GM19239 (cell line): ENCODE data around the gene ANAPC16.
"Not testable (repeated sequence)": the region's sequence is repeated elsewhere in the genome, so short reads cannot be mapped to it uniquely, and the experiment has no call there.

Experiments used
- DNase-seq: peaks from one replicate; pipeline ENCODE4 v3.0.0; 2011; ENCODE audit warnings: low spot score; ENCODE audit not compliant: insufficient read length
- FAIRE-seq: peaks from 2 replicates; lab custom pipeline; 2011; peaks lifted over from hg19 to GRCh38; lab: Jason Lieb, UNC

ANAPC16 gene

GRCh38 chr10:72208526-72208925, 7.3 kb upstream of the ANAPC16 start:
- FAIRE-seq, DNase-seq: not testable (repeated sequence)

GRCh38 chr10:72211381-72211780, 4.4 kb upstream of the ANAPC16 start:
- not testable (repeated sequence) for FAIRE-seq, DNase-seq

DNA sequence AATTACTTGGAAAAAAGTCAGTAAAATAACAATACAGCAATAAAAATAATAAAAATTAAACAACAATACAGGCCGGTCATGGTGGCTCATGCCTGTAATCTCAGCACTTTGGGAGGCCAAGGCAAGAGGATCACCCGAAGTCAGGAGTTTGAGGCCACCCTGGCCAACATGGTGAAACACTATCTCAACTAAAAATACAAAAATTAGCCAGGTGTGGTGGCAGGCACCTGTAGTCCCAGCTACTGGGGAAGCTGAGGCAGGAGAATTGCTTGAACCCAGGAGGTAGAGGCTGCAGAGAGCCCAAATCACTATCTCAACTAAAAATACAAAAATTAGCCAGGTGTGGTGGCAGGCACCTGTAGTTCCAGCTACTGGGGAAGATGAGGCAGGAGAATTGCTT, 4.0 kb upstream of the ANAPC16 start:
- not testable (repeated sequence) for DNase-seq, FAIRE-seq

DNA sequence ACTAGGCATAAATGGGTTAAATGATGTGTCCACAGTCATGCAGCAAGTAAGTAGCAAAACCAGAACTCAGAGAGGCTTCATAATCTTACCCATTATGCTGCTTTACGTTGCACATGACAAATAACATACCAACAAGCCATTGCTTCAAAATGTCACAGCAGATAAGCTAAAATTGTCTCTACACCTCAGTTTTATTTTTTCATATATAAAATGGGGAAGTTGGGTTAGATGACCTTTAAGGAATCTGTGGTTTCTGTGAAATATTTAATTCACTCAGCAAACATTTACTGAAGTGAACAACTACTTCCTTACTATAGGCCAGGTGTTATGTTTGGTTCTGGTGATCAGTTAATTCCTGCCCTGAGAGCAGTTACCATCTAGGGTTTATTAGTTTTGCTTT, 2.5 kb downstream of the ANAPC16 start:
- DNase-seq (no peak), FAIRE-seq (peak; percentile 40)

DNA sequence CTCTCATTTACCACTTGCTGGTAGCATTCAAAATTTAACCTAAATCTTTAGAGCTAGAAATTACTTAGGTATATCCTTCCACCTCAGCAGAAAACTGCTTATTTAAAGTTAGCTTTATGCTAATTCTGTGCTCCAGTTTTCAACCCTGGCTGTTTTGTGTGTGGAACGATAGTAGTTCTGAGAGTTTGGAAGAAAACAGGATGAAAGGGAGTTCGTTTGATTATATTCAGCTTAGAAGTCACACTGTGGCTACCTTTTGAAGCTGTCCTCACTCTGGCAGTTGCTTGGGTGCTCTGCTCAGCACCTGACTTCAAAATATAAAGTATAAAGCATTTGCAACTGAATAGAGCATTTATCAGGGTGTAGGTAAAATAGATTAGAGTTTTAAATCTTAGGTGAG, 2.9 kb downstream of the ANAPC16 start:
- FAIRE-seq (no peak), DNase-seq (no peak)

DNA sequence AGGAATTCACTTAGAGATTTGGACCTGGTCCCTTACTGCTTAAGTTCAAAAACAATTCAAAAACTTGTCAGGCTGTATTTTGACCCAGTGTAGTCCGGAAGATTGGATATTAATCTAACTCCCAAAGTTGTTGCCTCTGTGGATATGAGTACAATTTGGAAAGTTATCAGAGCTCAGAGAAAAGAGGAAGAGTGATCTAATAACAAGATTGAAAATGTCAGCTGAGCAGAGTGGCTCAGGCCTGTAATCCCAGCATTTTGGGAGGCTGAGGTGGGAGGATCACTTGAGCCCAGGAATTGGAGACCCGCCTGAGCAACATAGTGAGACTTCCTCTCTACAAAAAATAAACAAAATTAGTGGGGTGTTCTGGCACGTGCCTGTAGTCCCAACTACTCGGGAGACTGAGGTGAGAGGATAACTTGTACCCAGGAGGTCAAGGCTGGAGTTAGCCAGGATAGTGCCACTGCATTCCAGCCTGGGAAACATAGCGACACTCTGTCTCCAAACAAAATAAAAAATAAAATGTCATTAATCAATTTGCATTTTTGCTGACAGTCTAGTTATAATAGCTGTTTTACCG, 3.5 kb downstream of the ANAPC16 start:
- FAIRE-seq = no peak

DNA sequence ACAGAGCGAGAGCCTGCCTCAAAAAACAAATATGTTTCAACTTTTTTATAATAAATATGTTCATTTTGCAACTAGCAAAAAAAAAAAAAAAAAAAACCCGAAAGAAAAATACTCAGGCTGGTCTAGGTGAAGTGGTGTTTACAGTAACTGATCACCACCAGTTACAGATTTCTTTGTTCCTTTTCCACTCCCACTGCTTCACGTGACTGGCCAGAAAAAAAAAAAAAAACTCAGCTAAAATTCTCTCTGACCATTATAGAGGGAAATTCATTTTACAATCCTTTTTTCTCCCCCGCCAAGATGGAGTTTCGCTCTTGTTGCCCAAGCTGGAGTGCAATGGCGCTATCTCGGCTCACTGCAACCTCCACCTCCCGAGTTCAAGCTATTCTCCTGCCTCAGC, 4.8 kb downstream of the ANAPC16 start:
- no peak for FAIRE-seq
- DNase-seq = no peak

More for the DNA sequence above, 3.5 kb downstream of the ANAPC16 start:
- no peak for DNase-seq

DNA sequence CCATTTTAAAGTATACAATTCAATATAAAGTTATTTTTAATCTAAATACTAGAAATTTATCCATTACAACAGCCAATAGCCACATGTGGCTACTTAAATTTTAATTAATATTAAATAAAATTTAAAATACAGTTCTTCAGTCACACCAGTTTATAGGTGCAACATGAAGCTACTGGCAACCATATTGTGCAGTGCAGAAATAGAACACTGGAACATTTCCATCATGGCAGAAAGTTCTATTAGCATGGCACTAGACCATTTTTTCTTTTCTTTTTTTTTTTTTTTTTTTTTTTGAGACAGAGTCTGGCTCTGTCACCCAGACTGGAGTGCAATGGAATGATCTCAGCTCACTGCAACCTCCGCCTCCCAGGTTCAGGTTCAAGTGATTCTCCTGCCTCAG, 5.5 kb downstream of the ANAPC16 start:
- FAIRE-seq (no peak), DNase-seq (no peak)

DNA sequence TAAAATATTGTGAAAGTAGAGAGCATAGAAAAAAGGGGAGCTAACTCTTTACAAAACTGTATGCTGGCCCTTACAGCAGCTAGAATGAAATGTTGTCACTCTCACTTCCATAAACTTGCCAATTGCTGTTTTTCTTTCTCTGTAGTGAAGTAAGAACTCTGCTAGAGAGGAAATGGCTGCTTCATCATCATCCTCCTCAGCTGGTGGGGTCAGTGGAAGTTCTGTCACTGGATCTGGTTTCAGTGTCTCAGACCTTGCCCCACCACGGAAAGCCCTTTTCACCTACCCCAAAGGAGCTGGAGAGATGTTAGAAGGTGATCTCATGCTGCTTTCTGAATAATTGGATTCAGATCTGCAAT, 7.9 kb downstream of the ANAPC16 start:
- DNase-seq (no peak), FAIRE-seq (peak; percentile 63)

DNA sequence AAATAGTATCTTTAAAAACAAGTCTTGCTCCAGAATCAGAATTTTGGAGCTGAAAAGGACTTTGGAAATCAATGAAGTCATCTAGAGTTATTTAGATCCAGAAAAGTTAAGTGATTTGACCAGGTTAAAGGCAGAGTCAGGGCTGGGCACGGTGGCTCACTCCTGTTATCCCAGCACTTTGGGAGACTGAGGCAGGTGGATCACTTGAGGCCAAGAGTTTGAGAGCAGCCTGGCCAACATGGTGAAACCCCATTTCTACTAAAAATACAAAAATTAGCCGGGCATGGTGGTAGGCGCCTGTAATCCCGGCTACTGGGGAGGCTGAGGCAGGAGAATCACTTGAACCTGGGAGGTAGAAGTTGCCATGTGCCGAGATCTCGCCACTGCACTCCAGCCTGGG, 8.4 kb downstream of the ANAPC16 start:
- peak; percentile 4 for FAIRE-seq
- DNase-seq = not testable (repeated sequence)

DNA sequence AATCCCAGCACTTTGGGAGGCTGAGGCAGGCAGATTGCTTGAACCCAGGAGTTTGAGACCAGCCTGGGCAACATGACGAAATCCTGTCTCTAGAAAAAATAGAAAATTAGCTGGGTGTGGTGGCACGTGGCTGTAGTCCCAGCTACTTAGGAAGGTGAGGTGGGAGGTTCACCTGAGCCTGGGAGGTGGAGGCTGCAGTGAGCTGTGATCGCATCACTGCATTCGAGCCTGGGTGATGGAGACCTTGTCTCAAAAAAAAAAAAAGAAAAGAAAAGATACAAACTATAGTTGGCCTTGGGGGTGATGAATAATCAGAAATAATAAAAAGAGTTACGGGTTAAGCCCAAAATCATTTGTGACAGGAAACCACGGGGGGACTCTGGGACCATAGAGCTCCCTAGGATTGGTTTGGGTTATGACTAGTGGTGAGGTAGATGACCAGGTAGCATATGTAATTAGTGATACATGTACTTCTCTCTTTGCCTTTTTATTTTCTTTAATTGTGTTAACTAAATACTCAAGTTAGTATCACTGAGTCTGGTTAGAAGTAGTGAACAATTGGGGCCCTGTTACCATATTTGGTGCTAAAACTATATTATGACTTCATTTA, 10.7 kb downstream of the ANAPC16 start:
- FAIRE-seq (no peak), DNase-seq (no peak)

DNA sequence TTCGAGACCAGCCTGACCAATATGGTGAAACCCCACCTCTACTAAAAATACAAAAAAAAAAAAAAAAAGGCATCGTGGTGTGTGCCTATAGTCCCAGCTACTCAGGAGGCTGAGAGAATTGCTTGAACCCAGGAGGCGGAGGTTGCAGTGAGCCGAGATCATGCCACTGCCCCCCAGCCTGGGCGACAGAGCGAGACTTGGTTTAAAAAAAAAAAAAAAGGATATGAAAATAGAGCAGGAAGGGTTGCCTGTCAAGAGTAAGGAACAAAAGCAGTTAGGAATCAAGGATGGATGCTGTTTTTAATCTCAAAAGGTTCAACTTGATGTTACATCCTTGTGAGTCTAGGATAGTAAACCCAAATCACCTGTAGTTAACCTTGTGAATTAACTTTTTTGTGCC, 12.0 kb downstream of the ANAPC16 start:
- DNase-seq = no peak
- no peak for FAIRE-seq

DNA sequence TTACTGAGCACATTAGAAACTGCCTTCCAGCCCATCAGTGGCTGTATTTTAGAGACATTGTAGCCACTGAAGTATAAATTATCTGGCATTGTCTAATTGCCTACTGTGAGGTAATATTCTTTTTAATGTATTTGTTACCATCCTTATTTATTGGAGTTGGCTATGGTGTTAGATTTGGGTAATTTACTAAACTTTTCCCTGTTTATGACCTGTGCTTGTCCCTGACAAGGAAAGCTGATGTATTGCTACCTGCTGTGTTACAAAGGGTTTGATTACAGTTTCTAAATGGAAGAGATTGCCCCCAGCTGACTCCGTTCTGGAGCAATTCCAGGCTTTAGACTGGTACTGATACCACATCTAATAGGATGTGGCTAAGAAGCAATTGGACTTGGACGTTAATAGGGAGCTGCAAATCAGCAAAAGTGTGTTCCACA, 12.5 kb downstream of the ANAPC16 start:
- no peak for DNase-seq

DNA sequence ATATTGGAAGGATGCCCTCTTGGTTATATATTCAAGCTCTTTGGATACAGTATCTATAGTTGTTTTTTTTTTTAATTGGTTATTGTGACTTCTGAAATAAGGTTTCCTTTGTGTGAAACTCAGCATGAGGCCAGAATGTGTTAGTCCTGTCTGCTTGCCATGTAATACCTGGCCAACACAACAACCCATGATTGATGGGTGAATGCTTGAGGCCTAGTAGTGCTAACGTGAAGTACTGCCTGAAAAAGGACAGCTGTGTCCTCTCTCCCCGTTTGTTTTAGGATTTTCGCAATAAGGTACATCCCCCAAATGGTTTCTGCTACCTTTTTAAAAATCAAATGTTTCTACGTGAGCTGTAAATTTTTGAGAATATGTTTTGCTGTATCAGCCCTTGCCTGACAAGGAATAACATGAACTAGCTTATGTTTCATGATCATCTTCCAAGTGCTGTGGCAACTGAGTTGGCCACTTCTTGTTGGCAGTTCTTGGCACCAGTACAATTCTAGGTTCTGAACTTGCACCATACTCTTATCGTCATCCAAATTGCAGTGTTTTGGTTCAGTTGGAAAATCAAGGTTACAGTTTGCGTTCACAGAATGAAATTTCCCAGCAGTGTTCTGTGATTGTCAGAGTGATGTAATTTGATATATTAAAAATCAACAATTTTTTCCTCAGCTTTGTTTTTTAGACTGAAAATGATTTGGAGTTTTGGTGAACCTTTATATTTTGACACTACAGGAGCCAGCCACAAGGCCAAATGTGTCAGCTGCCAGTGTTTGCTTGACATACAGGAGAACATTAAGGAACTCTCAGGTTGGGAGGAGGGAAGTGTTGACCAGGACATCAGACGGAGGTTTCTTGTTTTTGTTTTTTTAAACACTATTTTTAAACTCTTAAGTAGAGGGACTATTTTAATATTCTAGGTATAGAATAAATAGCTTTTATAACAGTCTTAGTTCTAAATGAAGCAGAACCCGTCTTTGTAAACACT, 13.7 kb downstream of the ANAPC16 start:
- DNase-seq = no peak
- no peak for FAIRE-seq

More for the DNA sequence above, 12.5 kb downstream of the ANAPC16 start:
- no peak for FAIRE-seq

GRCh38 chr10:72233621-72234020, 17.8 kb downstream of the ANAPC16 start:
- no peak for DNase-seq
- no peak for FAIRE-seq

GRCh38 chr10:72234560-72235095, 18.8 kb downstream of the ANAPC16 start:
- no peak for DNase-seq
- FAIRE-seq = no peak

DNA sequence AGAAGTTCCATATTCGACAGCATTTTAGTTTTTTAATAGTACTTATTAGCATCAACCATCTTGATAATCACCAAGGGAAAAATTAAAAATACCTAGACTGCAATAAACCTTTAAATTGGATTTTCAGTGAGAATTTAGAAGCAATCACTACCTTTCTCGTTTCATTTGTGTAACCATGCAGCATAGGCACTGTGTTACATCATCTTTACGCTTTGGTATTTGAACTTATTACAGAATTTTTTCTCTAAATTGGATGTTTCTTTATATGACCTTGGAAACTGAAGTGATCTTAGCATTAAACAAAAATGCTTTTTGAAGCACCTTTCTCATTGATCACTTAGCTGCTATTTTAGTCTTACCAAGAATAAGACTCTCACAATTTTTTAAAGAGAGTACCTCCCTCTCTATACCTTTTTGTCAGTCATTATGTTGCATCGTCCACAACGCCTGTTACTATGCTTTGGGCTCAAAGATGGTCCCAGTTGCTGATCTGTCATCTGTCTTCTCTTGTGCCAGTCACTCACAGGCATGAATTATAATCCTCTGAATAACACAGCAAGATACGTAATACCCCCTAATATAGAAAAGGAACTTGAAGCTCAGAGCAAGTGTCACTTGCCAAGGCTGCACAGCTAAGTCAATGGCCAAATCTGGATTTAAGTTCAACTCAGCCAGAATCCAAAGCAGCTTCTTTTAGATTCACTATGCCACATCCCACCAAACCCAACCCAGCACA, 19.9 kb downstream of the ANAPC16 start:
- DNase-seq (no peak), FAIRE-seq (no peak)

- FAIRE-seq (no peak), DNase-seq (no peak)
These were observed 22.8 kb downstream of the ANAPC16 start for GRCh38 chr10:72238392-72239175.

DNA sequence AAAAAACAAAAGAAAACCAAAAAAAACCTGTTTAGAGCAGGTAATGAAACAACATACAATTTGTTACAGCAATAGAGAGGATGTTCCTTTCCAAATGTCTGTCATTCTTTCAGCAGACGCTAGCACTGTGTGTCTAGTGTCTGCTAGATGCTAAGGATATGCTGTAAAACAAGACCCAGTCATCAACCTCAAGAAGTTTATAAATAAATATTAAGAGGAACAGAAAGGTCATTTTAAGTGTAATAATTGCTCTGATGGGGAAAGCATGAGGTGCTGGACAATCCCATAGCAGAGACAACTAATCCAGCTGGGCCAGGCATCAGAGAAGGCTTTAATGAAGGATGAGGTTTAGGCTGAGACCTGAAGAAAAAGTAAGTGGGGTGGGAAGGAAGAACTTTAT, 23.6 kb downstream of the ANAPC16 start:
- DNase-seq (no peak), FAIRE-seq (no peak)
